Ramos (cell line): ENCODE measurements around the gene PRR5L.

ENCODE experiments used
- in situ Hi-C: fragments of 300-500 bp; cut with MboI; formaldehyde crosslinking; loops from one replicate; pipeline ENCODE4 v1.14.3; 2022; ENCODE audit warnings: low sequenced_read_pairs; ENCODE audit not compliant: unreplicated experiment

Gene PRR5L

GRCh38 chr11:36349351-36350136 lies 53.5 kb downstream of the PRR5L start:
- in situ Hi-C loops = no loop called here

- in situ Hi-C loops = no loop called here
Observed at GRCh38 chr11:36350137-36350513, 54.0 kb downstream of the PRR5L start.

GRCh38 chr11:36352922-36353321 lies 56.8 kb downstream of the PRR5L start:
- in situ Hi-C loops = no loop called here

DNA sequence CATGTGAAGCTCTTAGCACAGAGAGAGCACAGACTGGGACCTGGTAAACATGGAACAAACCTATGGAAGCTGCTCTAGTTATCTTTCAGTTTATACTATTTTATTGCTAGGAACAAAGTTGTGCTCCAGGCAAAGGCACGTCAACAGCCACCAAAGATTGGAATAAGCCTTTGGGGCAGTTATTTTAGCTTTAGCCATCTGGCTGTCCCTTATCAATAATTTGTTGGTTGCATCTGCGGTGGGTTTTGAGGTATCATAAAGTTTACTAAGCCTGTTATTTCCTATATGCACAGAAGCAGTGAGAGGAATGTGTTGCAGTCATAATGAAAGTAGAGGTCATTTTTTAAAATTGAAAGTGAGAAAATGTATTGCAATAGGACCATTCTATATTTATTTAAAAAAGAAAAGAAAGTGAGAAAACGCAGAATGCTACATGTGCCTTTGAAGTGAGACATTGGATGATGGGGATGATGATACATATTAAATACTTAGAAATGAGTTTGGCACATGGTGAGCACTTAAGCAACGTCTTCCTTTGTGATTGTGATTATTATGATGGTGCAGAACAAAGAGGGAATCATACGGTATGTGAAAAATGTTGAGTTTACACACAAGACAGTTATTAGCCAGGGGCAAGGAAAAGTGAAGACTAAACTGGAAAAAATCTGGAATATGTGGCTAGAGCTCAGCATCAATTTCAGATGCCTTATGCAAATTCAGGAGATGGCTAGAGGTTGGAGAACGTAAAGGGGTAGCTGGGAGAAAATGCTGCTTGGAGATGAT lies 58.3 kb downstream of the PRR5L start:
- in situ Hi-C loops = no loop called here

GRCh38 chr11:36356201-36356600 lies 60.1 kb downstream of the PRR5L start:
- in situ Hi-C loops = no loop called here

- in situ Hi-C loops = no loop called here
Observed at GRCh38 chr11:36357831-36358230, 61.7 kb downstream of the PRR5L start.

GRCh38 chr11:36358436-36358835 lies 62.3 kb downstream of the PRR5L start:
- in situ Hi-C loops = no loop called here

- in situ Hi-C loops = no loop called here
Observed at GRCh38 chr11:36360318-36360717, 64.2 kb downstream of the PRR5L start.

- in situ Hi-C loops = no loop called here
Observed at GRCh38 chr11:36360826-36361415, 64.8 kb downstream of the PRR5L start.

DNA sequence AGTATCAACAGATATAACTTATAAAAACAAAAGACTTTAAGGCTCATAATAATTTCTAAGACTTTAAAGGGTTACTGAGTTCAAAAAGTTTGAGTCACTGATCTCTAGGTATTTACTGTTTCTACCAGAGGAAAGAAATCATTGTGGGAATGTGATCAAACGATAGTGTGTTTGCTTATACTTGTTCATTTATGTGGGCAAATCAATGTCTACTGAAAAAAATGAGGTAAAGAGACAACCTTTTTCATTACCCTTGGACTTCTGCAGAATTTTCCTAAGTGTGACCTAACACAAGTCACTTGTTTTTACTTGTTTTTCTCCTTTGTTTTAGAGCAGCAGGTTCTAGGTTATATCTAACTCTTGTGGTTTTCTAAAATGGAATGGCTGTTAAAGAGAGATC lies 65.4 kb downstream of the PRR5L start:
- in situ Hi-C loops = no loop called here

GRCh38 chr11:36361901-36362391 lies 65.9 kb downstream of the PRR5L start:
- in situ Hi-C loops = no loop called here

DNA sequence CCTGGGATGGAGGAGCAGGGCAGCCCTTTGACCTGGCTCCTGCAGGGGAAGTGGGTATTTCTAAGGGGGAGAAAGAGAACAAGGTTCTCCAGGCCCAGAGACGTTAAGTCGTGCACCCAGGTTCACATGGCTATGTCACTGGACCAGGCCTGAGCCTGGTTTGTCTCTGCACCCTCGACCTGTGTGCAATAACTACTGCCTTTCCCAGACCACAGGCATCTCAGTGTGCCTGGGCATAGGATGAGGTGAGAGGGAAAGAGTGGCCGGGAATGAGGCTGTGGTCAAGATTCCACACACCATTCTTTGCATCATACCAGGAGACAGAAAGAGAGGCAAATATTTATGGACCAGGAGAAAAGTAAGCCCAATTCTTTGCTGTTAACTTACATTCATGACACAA lies 66.8 kb downstream of the PRR5L start:
- in situ Hi-C loops = no loop called here

DNA sequence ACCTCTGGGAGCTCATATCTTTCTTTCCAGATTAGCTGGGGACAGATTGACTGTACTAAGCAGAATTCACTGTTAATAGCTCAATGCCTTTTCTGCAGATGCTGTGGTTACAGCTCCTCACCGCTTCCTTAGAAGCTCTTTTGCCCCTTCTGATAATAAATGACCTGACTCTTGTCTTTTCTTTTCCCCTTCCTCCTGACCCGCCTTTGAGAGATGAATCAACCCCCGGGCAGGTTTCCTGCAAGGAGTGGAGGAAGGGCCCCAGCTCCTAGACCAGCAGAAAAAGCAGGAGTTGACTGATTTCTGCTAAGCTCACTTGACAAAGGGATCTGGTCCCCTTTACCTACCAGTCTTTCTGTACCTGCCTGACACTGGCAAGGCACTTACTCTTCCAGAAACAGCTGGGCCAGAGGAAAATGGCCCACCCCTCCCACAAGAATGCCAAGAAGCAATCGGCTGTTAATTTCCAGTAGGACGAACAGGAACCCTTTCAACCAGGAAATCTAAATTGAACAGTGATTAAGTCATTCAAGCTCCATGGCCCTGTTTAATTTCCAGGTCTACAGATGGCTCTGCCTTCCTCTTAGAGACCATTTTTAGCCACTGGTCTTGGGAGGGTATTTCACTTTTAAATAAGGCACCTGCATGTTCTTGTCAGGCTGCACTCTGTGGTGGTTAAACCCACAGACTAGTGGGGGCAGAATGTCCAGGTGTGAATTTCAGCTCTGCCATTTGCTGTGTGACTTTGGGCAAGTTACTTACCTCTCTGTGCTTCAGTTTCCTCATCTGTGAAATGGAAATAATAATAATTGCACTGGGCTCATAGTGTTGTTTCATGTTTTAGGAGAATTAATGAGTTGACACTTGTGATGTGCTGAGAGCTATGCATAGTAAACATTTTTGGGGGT lies 67.5 kb downstream of the PRR5L start:
- in situ Hi-C loops = no loop called here

DNA sequence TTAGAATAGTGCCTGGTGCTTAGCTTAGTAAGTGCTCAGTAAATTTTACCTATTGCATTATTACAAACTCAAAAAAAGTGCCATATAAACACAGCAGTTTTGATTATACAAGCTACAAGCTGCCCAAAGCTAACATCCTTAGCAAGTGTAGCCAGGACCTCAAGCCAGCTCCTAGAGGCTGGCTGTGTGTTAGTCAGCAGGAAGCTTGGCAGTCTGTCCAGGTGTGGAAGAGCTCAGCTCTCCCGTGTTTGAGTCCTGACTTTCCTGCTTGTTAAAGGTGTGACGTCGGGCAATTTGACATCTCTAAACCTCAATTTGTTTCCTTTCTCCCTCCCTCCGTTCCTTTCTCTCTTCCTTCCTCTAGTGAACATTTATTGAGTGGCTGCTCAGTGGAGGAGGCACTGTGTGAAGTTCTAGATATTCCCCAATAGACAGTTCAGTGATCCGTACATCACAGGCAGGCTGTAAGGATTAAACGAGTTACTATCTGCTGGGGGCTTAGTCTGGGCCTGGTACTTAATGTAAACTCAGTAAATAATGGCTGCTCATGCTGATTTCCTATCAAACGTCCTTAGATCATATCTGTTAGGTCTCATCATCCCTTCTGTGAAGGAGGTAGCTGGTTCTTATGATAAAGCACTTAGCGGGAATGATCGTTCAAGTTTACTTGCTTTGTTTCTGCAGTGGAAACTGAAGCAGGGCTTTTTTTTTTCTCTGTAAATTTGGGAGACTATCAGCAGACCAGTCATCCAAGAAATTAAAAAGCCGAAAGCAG lies 68.7 kb downstream of the PRR5L start:
- in situ Hi-C loops = no loop called here

GRCh38 chr11:36365907-36366306 lies 69.8 kb downstream of the PRR5L start:
- in situ Hi-C loops = no loop called here

GRCh38 chr11:36367806-36368680 lies 72.0 kb downstream of the PRR5L start:
- in situ Hi-C loops = no loop called here

DNA sequence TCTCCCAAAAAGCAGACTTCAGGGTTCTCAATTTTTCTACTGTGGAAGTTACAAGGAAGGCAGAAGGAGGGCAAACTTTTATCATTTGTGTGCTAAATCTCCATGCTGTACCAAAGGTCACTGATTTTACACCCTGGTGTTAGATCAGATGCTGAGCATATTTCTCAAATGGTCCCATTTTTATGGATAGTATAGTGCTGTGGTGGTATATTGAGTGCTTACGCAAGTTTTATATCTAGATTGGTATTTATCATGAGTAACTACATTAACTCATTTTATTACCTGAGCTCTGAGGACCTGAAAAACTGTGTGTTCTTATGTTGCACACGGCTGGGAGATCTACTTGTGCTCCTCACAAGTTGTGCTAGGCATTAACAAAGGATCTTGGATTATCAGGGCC lies 75.1 kb downstream of the PRR5L start:
- in situ Hi-C loops = no loop called here

- in situ Hi-C loops = no loop called here
Observed at GRCh38 chr11:36371590-36371989, 75.5 kb downstream of the PRR5L start.
